Measurements from ENCODE around the gene MRPL44.
"Not testable (repeated sequence)": the region's sequence is repeated elsewhere in the genome, so short reads cannot be mapped to it uniquely, and the experiment has no call there.

Gene MRPL44

DNA sequence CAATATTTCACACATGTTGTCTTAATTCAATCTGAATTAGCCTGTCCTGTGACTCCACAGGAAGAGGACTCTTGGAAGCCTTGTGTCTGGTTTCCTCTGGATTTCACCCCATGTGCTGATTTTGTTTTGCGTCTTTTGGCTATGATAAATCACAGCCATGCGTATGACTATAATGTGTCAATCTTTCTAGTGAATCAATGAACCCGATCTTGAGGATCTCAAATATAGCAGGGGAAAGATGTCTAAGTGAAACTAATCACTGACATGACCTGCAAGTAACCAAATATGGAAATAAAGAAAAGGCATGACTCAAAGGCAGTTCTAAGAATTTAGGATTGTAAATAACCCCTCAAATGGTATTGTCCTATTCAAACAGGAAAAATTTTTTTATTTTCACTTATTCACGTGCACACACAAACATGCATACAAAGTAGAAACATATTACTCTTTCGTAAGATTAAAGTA lies 20.4 kb upstream of the MRPL44 start:
- no peak for DNase-seq

DNA sequence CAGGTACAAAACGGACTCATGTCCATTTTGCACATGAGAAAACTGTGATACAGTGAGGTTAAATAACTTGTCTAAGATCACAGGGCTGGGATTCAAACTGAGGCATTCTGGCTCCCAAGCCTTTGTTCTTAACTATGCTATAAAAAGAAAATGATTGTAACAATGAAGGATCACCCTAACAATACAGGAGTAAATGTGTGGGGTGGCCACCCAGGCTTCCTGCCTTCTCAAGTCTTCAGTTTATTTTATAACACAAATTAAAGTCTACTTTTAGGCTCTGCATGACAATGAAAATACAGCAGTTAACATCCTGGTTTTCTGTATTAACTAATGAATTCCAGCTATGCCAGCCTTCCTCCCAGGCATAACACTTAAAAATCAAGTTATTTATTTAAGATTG lies 19.7 kb upstream of the MRPL44 start:
- no peak for DNase-seq

DNA sequence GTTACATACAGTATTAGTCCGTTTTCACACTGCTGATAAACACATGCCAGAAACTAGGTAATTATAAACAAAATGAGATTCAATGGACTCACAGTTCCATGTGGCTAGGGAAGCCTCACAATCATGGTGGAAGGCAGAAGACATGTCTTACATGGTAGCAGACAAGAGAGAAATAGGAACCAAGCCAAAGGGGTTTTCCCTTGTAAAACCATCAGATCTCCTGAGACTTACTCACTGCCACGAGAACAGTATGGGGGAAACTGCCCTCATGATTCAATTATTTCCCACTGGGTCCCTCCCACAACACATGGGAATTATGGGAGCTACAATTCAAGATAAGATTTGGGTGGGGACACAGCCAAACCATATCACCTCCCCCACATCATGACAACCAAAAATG lies 17.8 kb upstream of the MRPL44 start:
- DNase-seq: not testable (repeated sequence)

DNA sequence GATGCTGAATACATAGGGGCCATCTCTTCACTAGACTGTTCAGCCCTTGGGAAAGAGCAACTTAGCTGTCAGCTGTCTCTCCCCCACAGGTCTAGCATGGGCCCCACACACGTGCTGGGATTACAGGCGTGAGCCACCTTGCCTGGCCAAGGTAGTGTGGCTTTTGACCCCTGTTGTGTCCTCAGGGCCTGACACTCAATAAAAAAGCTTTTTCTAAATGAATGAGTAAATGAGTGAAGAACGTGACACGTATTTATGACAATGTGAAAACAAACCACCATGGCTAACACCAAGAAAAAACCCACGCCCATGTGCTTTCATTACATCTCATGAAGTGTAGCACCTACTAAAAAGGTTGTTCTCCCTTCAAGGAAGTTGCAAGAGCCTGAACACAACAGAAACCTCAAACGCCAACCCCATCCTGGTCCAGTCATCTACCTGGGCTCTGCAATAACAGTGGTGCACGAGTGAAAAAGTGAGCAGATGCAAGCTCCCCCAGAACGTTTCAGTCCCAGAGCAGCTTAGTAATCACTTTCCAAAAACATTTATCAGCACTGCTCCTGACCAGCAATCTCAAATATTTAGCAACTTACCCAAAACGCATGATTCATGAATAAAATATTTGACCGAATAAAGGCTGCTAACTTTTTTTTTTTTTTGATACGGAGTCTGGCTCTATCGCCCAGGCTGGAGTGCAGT lies 15.5 kb upstream of the MRPL44 start:
- DNase-seq: no peak

DNA sequence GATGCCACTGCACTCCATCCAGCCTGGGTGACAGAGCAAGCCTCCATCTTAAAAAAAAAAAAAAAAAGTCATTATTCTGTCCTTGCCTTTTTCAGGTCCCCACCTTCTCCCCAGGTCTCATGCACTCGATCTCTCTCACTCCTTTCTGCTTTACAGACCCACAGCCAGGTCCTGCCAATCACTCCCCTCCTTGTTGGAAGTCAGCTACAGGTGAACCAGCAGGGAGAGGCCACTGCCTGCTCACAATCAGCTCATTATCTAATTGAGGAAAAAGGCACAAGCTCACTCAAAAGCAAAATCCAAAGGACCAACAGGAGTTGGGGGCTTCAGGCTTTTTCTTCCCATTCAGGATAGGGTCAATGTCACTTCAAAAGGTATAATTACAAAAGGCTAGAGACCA lies 14.1 kb upstream of the MRPL44 start:
- DNase-seq: no peak

DNA sequence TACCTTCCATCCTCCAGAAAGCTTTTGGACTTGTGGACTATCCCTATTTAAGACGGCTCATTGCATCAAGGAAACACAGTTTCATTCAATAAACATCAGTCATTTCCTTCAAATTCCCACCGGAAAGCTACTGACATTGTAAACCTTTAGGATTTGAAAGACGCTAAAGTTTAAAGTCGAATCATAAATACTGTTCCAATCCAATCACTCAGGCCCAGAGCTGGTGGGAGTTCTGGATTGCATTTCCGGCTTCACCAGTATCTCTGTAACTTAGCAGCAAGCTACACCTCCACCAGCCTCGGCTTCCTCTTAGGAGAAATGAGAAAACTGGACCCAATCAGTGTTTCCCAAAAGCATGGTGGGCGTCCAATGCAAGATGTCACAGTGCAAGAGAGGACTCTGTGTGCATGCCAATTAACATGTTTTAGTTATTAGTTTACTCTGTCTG lies 13.7 kb upstream of the MRPL44 start:
- no peak for DNase-seq

DNA sequence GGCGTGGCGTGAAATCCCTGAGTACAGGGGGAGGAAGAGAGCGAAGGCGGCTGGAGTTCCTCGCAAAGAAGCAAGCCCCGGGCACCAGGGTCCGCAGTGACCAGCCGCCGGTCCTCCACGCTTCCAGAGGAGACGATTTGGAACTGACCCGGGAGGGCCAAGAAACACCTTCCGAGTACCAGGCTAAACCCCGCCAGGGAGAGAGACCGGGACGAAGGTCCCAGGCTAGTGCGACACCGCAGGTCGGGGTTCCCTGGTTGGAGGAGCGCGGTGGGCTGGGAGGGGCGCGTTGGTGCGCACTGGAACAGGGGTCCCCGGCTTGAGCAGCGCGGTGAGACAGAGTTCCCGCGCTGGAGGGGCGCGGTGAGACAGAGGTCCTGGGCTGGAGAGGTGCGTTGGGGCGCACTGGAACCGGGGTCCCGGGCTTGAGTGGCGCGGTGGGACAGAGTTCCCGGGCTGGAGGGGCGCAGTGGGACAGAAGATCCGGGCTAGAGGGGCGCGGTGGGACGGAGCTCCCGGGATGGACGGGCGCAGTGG lies 13.0 kb upstream of the MRPL44 start:
- DNase-seq: peak; percentile 52

DNA sequence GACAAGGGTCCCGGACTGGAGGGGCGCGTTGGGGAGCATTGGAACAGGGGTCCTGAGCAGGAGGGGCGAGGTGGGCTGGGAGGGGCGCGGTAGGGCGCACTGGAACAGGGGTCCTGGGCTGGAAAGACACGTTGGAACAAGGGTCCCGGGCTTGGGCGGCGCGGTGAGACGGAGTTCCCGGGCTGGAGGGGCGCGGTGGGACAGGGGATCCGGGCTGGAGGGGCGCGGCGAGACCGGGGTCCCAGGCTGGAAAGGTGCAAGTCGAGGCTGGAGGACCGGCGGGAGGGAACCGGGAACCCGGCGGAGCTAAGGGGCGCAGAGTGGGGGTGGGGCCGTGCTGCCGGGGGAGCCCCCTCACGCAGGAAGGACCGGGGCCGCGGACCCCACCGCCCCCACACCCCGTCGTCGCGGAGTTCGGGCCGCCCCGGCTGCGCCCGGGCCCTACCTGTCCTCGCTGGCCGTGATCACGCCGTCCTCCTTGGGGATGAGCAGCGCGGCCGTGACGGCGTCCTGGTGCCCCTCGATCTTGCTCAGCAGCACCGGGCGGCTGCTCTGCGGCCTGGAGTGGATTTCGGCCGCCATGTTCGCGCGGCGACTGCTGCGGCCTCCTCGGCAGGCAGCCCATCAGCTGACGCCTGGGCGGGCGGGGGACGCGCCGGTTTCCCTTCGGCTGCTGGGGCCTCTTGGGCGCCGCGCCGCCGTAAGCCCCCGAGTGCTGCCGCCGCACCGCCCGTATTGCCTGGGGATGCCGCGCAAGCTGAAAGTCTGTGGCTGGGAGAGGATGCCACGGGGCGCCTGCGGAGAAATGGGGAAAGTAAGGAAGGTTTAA lies 12.3 kb upstream of the MRPL44 start, which contains the start of gene WDFY1:
WDFY1 (minus strand) TSS at position 633 of the 829 bp plus-strand sequence; CDS start at position 582, 51 bp downstream.
- DNase-seq: peak; percentile 93

DNA sequence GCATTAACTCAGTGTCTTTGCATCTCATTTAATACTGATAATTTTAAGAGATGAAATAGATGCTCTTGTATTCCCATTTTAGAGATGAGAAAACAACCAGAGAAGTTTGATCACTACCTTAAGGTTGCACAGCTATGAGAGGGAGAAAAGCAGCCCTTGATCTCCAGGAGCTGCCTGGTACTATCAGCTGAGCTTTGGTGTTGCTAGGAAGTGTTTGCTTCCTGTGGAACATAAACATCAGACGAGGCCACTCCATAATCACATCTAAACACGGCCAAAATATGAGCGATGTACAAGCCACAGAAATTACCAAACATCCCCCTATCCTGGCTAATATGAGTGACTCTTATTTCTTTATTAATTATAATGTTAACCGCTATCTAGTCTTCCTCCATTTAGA lies 11.5 kb upstream of the MRPL44 start:
- DNase-seq: no peak

DNA sequence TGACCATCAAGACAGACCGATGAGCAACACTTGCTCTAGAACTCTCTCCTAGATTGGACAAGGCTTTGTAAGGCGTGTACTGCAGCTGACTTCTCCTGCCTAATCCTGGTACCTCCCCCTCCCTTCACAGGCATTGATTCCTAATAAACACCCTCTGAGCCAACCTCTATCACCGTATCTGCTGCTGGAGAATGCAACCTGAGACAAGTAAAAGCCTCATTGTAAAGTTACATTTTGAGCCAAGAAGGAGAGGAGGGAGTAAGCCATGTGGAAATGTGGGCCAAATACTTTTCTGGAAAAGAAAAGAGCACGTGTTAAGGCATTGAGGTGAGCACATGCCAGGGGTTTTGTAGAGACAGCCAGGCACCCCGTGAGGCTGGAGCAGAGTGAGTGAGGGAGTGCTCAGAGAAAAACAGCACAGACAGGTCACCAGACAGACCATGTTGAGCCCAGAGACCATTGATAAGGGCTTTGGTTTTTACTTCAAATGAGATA lies 9.5 kb upstream of the MRPL44 start:
- no peak for DNase-seq

DNA sequence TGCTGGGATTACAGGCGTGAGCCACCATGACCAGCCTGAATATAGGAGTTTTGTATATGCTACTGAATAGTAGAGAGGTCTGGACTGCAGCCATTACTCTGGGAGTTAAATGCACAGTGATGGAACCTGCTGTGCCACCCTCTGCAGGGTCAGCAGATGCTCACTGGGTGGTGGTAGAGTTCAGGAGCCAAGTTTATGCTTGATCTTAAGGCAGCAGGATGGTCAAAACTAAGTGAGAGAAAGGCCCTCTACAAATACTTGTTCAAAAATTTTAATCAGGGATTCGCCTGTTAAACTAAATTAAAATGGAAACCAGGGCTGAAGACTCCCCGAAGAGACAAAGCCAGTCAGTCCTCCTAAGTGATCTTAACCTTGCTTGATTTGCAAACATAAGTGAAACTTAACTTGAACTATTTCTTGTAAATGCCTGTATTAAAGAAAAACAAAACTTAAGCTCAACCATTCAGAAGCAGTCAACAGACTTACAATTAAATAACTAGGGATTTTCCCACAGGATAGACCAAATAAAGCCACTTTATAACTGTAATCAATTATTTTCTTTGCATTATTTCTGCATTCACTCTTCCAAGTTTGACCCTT lies 7.9 kb upstream of the MRPL44 start:
- DNase-seq: no peak

DNA sequence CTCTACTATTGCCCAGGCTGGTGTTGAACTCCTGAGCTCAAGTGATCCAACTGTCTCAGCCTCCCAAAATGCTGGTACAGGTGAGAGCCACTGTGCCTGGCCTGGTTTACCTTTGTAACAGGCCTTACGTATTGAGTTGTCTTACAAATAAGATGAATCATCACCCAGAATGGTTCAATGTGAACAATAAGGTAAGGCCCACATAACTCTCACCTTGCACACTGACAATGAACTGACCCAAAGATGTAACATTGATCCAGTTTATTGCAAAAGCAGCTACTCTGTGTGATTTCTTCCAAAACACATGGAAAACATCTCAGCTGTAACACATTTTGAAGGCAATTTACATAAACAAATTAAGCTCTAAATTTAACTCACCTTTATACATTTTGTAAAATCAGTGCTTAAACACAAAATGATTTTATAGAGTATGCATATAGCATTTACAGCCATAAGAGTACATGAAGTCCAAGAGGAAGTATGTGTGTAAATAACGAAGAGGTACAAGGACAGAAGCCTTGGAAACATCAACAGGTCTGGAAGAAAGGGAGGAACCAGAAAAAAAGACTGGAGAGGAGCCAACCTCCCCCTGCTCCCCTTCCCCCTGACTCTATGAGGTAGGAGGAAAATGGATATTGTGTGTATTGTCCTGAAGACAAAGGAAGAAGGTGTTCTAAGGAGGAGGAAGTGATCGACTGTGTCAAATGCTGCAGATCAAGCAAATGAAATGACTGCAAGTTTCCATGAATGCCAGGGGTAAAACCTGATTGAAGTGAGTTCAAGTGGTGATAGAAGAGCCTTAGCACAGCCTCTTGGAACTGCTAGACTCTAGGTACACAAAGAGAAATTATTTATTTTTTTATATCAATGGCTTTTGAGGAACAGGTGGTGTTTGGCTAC lies 6.6 kb upstream of the MRPL44 start:
- DNase-seq: no peak

DNA sequence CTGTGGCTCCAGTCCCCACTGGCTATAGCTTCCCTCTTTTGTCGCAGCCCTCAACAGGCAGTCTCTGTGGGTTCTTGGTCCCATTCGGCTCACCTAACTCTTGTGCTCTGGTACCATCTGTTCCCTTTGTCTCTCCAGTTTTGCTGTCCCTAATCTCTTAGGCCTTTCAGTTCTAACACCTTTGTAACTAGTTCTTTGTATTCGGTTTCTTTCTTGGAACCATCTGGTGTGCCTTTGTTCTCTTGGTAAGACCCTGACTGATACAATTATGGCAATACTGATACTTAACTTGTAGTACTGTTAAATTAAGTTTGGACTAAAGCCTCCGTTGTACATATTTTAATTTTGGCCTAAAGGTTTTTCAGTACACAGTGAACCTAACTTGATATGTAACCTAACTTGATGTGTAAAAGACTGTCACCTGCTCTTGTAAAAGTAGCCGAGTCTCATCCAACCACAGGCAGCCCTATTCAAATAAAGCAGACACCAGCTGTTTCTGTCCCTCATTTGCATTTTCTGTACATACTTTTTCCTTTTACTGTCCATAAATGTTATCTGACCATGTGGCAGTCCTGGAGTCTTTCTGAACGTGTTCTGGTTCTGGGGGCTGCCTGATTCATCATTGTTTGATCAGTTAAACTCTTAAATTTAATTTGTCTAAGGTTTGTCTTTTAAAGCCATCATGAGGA lies 4.8 kb upstream of the MRPL44 start:
- DNase-seq: no peak

DNA sequence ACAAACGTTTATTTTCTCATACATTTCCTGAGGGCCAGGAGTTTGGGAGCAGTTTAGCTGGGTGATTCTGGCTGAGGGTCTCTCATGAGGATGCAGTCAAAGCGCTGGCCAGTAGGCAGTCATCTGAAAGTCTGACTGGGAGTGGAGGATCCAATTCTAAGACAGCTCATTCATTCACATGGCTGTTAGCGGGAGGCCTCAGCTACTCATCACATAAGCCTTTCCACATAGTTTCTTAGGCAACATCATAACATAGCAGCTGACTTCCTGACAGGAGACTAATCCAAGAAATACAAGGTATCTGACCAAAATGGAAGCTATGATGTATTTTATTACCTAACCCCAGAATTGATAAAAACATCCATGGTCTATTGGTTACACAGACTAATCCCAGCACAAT lies 2.9 kb upstream of the MRPL44 start:
- no peak for DNase-seq

DNA sequence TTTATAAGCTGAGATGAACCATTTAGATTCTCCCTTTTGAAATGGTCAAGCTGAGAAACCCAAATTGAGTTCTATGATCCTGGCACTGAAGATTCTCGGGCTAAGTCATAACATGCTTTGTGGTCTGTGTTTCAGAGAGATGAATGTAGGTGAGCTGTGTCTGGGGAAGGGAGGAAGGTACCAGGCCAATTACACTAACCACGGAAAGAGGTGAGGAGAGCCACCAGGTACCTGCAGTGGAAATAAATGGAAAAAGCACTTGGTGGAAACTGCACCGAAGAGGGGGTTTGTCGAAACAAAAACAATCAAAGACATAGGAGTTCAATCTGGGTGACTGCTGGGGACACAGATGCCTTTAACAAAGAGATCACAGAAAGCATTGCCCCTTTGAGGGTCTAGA lies 963 bp upstream of the MRPL44 start:
- no peak for DNase-seq

DNA sequence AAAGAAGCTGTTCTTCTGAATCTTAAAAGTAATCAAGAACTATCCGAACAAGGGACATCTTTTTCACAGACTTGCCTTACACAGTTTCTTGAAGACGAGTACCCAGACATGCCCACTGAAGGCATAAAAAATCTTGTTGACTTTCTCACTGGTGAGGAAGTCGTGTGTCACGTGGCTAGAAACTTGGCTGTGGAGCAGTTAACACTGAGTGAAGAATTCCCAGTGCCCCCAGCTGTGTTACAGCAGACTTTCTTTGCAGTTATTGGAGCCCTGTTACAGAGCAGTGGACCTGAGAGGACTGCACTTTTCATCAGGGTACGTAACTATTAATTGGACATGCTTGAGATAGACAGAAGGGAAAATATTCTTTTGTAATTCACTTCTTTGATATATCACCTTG lies 2.4 kb downstream of the MRPL44 start:
- no peak for DNase-seq

DNA sequence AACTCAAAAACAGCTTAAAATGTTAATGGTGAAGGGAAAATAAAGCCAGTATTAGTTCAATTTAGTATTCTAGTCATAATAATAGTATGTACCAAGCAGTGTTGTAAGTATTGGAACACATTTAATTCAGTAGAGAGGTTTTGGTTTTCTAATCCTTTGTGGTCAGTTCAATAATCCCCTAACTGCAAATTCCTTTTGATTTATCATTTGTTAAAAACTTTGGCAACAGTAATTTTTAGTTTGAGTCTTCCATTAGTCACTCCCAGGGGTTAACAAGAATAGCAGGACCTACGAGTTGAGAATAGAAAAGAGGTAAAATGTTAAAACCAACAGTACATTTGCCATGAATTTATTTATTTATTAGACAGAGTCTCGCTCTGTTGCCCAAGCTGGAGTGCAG lies 10.7 kb downstream of the MRPL44 start:
- DNase-seq: no peak

DNA sequence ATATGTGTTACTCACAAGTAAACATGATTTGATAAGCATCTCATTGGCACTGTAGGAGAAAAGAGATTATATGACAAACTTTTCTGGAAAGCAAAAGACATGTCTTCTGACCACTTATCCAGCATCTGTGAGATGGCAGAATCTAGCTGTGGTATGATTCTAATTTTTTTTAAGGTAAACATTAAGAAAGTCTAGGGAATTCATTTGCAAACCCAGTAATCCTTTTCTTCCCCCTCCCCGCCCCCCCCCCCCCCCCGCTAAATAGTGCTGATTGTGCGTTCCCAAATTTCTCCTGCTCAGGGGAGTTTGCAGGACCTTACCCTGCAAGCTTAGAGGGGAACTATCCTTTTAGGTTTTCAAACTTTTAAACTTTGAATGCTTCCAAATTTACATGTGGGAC lies 12.1 kb downstream of the MRPL44 start:
- no peak for DNase-seq

DNA sequence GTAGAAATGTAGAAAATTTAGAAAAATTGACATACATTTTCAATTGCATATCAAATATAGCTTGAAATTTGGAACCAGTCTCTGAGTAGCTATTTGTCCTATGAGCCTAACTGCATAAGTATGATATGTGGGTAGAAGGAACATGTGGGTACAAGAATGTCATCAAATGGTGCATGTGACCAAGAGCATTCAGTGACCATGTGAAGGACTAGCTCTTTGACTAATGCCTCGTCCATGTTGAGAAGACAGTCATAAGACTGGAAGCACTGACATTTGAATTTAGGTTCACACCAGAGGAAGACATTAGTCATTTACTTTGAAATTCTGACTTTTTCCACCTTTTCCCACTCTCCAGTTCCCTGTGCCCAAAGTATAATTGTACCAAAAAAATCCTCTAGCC lies 12.6 kb downstream of the MRPL44 start:
- no peak for DNase-seq

DNA sequence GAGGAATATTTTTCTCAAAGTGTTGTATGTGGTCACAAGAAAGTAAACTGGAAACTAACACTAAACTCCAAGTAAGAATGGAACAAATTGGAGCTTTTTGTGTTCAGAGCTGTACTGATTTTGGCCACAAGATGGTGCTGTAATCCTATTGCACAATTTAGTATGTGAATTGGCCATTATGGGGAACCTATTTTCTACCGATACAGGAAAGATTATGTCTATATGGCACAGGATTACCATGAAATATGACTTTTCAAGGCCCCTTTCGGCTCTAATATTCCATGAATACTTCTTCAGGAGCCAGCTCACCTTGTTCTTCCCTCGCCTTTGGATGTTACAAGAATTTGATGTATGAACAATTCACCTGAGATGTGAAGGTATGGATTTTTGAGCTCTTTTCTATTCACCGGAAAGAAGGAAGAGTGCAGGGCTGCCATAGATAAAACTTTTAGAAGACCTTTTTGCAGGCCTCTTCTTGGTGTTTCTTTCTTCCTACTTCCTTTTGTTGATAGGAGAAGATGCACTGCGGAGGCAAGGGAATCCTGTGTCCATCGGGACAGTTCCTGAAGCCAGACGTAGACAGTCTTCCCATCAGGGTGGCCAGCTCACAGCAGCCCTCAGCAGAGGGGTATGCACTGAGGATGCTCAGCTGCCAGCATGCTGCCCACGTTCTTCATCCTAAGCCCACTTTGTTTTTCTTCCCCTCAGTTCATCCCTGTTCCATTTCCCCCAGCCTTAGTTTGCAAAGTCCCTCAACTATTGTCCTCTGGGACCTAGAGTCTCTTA lies 13.3 kb downstream of the MRPL44 start:
- no peak for DNase-seq

DNA sequence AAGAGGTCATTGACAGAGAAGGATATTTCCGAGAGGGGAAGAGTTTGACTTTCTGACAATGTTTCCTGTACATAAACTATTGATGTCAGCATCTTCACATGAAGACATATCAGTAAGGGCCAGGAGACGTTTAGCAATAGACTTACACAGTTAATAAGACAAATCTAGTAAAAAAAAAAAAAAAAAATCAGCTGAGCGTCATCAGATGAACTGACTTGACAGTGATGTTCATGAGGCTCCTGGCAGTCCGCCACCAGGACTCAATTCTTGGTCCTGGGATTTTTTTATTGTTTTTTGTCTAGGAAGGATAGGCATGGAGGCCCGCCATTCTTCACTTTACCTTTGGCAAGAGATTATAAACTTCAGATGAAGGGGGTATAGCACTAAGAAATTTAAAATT lies 14.5 kb downstream of the MRPL44 start:
- no peak for DNase-seq
